GM21526 (cell line): ENCODE results near the gene MARCHF3.
"Not testable (repeated sequence)": the region's sequence is repeated elsewhere in the genome, so short reads cannot be mapped to it uniquely, and the experiment has no call there.

ENCODE experiments used
- ATAC-seq: cut with Tn5 transposase; IDR thresholded peaks from one replicate; pipeline ENCODE4 v1.9.1; 2021; ENCODE audit warnings: moderate library complexity; ENCODE audit not compliant: unreplicated experiment, low FRiP score

Gene MARCHF3

DNA sequence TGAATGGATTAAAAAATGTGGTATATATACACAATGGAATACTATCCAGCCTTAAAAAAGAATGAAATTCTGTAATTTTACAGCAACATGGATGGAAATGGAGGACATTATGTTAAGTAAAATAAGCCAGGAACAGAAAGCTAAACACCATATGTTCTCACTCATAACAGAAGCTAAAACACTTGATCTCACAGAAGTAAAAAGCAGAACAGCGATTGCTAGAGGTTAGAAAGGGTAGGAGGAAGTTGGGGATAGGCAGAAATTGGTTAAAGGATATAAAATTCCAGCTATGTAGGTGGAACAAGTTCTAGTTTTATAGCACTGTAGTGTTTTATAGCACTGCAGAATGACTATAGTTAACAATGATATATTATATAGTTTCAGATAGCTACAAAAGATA is 15.8 kb downstream of the MARCHF3 start:
- ATAC-seq = no peak

GRCh38 chr5:127013407-127013806 is 17.0 kb downstream of the MARCHF3 start:
- ATAC-seq = no peak

GRCh38 chr5:127012916-127013315 is 17.4 kb downstream of the MARCHF3 start:
- no peak for ATAC-seq

- peak; percentile 58 for ATAC-seq
Observed at GRCh38 chr5:127011961-127012644, 18.3 kb downstream of the MARCHF3 start.

GRCh38 chr5:127011153-127011552 is 19.2 kb downstream of the MARCHF3 start:
- ATAC-seq = no peak

GRCh38 chr5:127010362-127010761 is 20.0 kb downstream of the MARCHF3 start:
- ATAC-seq = no peak

- no peak for ATAC-seq
Observed at GRCh38 chr5:127009784-127010183, 20.6 kb downstream of the MARCHF3 start.

- no peak for ATAC-seq
Observed at GRCh38 chr5:127008300-127008975, 21.9 kb downstream of the MARCHF3 start.

- no peak for ATAC-seq
Observed at GRCh38 chr5:127007522-127007921, 22.8 kb downstream of the MARCHF3 start.

DNA sequence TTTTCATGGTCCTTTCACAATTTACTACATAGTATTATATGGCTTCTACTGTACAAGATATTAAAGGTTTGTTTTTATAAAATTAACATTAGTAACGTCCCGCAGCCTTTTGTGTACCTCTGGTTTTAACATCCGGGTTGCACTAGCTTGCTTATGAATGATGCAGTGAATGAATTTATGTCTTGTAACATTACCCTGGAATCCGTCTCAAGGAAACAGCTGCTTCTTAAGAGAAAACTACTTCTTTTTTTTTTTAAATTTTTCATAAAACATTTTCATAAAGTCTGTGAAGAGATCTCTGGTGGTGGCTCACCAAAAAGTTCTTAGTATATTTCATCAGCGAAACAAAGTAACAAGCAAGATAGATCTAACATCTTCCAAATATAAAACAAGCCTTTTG is 23.6 kb downstream of the MARCHF3 start:
- no peak for ATAC-seq

GRCh38 chr5:127005282-127005681 is 25.1 kb downstream of the MARCHF3 start:
- ATAC-seq = not testable (repeated sequence)

DNA sequence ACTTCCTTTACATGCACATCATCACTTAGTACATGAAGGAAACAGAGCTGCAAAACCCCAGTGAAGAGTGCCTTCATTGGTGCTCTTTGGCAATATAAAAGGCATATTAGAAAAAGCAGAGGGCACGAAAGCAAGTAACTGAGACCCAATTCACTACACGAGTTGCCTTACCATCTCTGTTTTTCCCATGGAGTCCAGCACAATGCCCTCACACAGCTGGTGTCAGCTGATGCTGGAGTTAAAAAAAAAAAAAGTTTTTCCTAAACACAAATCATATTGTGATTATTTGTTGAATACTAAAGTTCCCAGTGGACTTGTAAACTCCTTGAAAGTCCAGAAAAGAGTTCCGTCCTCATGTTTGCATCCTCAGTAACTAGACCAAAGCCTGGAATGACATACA is 25.6 kb downstream of the MARCHF3 start:
- ATAC-seq = no peak

- ATAC-seq = no peak
Observed at GRCh38 chr5:127003798-127004495, 26.4 kb downstream of the MARCHF3 start.

- no peak for ATAC-seq
Observed at GRCh38 chr5:127002390-127002789, 28.0 kb downstream of the MARCHF3 start.

- ATAC-seq = no peak
Observed at GRCh38 chr5:127001621-127002296, 28.6 kb downstream of the MARCHF3 start.

DNA sequence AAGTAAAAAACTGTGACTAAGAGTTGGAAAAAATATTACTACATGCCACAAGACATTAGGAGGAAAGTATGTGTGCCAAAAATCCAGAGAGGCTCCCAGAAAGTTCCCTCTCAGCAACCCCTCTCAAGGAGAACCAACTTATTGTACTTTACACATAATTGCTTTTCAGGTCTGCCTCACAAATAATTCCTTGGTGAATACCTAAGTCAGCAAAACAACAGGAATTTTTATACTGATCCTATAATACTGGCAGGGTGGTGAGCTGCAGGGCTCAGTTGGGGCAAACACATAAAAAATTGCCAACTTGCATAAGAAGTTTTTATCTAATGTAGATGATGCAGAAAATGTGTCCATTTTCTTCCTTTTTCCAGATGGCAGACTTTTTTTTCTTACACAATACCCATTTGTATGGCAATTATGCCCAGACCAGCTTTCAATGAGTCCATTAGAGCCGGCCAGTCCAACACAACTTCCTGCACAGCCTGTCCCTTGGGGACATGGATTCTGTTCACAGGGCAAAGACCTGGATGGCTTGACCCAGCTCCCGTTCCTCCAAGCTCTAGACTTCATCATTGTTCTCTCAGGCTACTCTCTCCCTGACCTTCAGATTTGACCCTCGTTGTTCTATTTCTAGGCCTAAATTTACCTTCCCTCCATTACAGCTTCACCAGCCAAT is 31.3 kb downstream of the MARCHF3 start:
- no peak for ATAC-seq

- ATAC-seq = peak; percentile 54
Observed at GRCh38 chr5:126998201-126998631, 32.1 kb downstream of the MARCHF3 start.

GRCh38 chr5:126995689-126996088 is 34.7 kb downstream of the MARCHF3 start:
- ATAC-seq = no peak

GRCh38 chr5:126995039-126995438 is 35.3 kb downstream of the MARCHF3 start:
- no peak for ATAC-seq

DNA sequence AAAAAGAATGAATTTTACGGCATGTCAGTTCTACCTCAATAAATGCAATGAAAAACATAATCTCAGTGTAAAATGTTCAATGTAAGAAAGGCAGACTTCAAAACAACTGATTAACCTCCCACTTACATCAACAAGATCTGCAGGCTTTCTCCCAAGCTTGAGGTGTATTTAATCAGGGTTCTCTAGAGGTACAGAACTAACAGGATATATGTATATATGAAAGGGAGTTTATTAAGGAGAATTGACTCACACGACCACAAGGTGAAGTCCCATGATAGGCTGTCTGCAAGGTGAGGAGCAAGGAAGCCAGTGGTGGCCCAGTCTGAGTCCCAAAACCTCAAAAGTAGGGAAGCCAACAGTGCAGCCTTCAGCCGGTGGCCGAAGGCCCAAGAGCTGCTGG is 35.9 kb downstream of the MARCHF3 start:
- no peak for ATAC-seq
